AG20443 (cell line): Measurements from ENCODE around the gene KIF21B.
"Not testable (repeated sequence)": the region's sequence is repeated elsewhere in the genome, so short reads cannot be mapped to it uniquely, and the experiment has no call there.

ENCODE experiments used
- DNase-seq: peaks from one replicate; pipeline ENCODE4 v3.0.0; 2012; ENCODE audit warnings: low spot score, mixed read lengths

Gene KIF21B

DNA sequence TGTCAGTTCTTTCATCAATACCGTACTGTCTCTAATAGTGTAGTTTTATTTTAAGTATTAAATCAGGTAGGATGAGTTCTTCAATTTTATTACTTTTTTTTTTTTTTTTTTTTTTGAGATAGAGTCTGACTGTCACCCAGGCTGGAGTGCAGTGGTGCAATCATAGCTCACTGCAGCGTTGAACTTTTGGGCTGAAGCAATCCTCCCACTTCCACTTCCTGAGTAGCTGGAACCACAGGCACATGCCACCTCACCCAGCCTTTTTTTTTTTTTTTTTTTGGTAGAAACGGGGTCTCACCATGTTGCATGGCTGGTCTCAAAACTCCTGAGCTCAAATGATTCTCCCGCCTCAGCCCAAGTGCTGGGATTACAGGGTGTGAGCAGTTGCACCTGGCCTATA is 84.6 kb downstream of the KIF21B start:
- no peak for DNase-seq

GRCh38 chr1:200935286-200935962 is 88.1 kb downstream of the KIF21B start:
- not testable (repeated sequence) for DNase-seq

GRCh38 chr1:200934676-200935245 is 88.8 kb downstream of the KIF21B start:
- DNase-seq: no peak

- DNase-seq: no peak
Observed at GRCh38 chr1:200931776-200932175, 91.7 kb downstream of the KIF21B start.

DNA sequence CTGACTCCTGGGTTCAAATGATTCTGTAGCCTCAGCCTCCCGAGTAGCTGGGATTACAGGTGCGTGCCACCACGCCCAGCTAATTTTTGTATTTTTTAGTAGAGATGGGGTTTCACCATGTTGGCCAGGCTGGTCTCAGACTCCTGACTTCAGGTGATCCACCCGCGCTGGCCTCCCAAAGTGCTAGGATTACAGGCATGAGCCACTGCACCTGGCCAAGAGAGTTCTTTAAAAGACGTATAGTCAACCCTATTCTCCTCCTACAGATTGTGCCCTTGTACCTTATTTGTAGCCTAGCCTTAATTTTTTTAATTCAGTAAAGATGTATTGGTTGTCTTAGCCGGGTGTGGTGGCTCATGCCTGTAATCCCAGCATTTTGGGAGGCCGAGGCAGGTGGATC is 93.2 kb downstream of the KIF21B start:
- DNase-seq: not testable (repeated sequence)

DNA sequence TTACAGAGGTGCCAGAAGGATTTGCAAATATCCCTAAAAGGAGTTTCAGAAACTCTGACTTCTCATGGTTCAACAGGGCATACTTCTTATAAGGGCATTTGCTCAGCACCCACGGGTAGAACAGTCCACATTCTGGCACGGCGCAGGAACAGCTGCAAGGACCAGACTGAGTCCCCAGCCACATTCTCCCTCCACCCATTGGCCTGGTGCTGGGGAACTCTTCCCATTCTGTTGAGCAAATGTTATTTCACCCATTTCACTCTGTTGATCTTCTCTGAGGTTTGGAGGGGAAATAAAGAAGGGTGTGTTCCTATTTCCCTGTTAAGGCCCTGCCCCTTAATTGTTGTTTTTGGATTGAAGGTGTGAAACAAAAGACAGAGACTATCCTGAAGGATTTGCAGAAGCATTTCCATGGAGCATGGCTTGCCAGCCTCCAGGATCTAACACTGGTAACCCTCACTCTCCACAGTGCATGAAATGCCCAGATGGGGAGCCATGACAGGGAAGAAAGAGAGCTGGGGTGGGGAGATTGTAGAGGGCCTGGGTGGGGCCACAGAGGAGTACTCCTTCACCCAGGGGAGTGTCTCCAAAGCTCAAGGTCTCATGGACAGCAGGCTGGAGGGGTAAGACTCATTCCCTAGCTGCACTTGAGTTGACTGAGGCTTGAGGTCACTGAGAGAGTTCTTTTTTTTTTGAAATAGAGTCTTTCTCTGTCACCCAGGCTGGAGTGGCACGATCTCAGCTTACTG is 93.8 kb downstream of the KIF21B start:
- peak; percentile 4 for DNase-seq

DNA sequence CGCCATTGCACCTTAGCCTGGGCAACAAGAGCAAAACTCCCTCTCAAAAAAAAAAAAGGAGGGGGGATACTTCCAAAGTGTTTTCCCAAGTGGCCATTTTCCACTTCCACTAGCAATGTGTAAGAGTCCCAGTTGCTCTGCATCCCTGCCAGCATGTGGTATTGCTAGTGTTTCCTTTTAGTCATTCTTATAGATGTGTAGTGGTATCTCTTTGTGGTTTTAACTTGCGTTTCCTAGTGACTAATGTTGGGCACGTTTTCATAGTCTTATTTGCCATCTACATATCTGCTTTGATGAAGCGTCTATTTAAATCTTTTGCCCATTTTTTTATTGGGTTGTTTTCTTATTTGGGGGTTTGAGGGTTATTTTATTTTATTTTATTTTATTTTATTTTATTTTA is 97.7 kb downstream of the KIF21B start:
- no peak for DNase-seq

- peak; percentile 21 for DNase-seq
Observed at GRCh38 chr1:200923601-200924000, 99.9 kb downstream of the KIF21B start.

- DNase-seq: peak; percentile 6
Observed at GRCh38 chr1:200922406-200922805, 101.1 kb downstream of the KIF21B start.

- peak; percentile 4 for DNase-seq
Observed at GRCh38 chr1:200921571-200922110, 101.9 kb downstream of the KIF21B start.
